ENCODE data around the gene COX5B. TPM values are rescaled to one million over a fixed set of nuclear protein-coding genes. Genes with fewer than 3 reads are reported as not detected.
A peak's percentile ranks its signal among the peaks of the same experiment; 100 is the strongest.
"Not testable (repeated sequence)": the region's sequence is repeated elsewhere in the genome, so short reads cannot be mapped to it uniquely, and the experiment has no call there.

COX5B gene
- total RNA-seq: 142 TPM in 2 replicates
- long read RNA-seq, transcript COX5B-201 (4 exons, 712 nt): major isoform, 30 of 34 reads
- long read RNA-seq, partial matches to known transcripts: 4 of 34 reads
- long read RNA-seq, other reads (novel, unspliced or antisense): 0 of 34 reads

- peak within 1 kb of the TSS; percentile 99 for H3K27ac Mint-ChIP-seq (ENCODE audit: unreplicated experiment)
- H3K27me3 Mint-ChIP-seq (ENCODE audit: low read depth): no peaks in the 10 kb centered on the region
- peaks cover 4% of the 10 kb centered on the region for H3K36me3 Mint-ChIP-seq (ENCODE audit: low read depth)
- no peaks in the 10 kb centered on the region for H3K9me3 Mint-ChIP-seq
- H3K4me1 Mint-ChIP-seq: peaks cover 18% of the 10 kb centered on the region
- no peak for TF ChIP-seq CTCF (conservative IDR thresholded peaks at IDR 0.05)
- peak within 1 kb of the TSS; percentile 94 for H3K4me3 Mint-ChIP-seq
- peak; percentile 97 for DNase-seq (ENCODE audit: low read depth, low spot score)
Measured at GRCh38 chr2:97645695-97646629, at the start of gene COX5B. COX5B (plus strand) TSS chr2:97646062; CDS start chr2:97646087, 25 bp downstream.

GRCh38 chr2:97596180-97596579 lies 49.7 kb upstream of the COX5B start:
- H3K4me1 Mint-ChIP-seq; DNase-seq (ENCODE audit: low read depth, low spot score); H3K4me3 Mint-ChIP-seq; H3K36me3 Mint-ChIP-seq (ENCODE audit: low read depth); H3K27ac Mint-ChIP-seq (ENCODE audit: unreplicated experiment); H3K9me3 Mint-ChIP-seq: not testable (repeated sequence)
- H3K27me3 Mint-ChIP-seq (ENCODE audit: low read depth): peaks cover 42% of the 10 kb centered on the region

GRCh38 chr2:97601537-97601936 lies 44.3 kb upstream of the COX5B start:
- H3K36me3 Mint-ChIP-seq (ENCODE audit: low read depth); H3K27ac Mint-ChIP-seq (ENCODE audit: unreplicated experiment); H3K9me3 Mint-ChIP-seq; H3K4me1 Mint-ChIP-seq; H3K4me3 Mint-ChIP-seq; DNase-seq (ENCODE audit: low read depth, low spot score): not testable (repeated sequence)
- H3K27me3 Mint-ChIP-seq (ENCODE audit: low read depth): peaks cover 26% of the 10 kb centered on the region

GRCh38 chr2:97605109-97605508 lies 40.8 kb upstream of the COX5B start:
- not testable (repeated sequence) for H3K36me3 Mint-ChIP-seq (ENCODE audit: low read depth); H3K27ac Mint-ChIP-seq (ENCODE audit: unreplicated experiment); H3K27me3 Mint-ChIP-seq (ENCODE audit: low read depth); H3K4me3 Mint-ChIP-seq; H3K9me3 Mint-ChIP-seq; DNase-seq (ENCODE audit: low read depth, low spot score); H3K4me1 Mint-ChIP-seq

GRCh38 chr2:97605524-97606339 lies 40.1 kb upstream of the COX5B start:
- H3K4me1 Mint-ChIP-seq; H3K27me3 Mint-ChIP-seq (ENCODE audit: low read depth); DNase-seq (ENCODE audit: low read depth, low spot score); H3K4me3 Mint-ChIP-seq; H3K27ac Mint-ChIP-seq (ENCODE audit: unreplicated experiment); H3K9me3 Mint-ChIP-seq; H3K36me3 Mint-ChIP-seq (ENCODE audit: low read depth): not testable (repeated sequence)

- H3K27me3 Mint-ChIP-seq (ENCODE audit: low read depth); DNase-seq (ENCODE audit: low read depth, low spot score); H3K4me1 Mint-ChIP-seq; H3K27ac Mint-ChIP-seq (ENCODE audit: unreplicated experiment); H3K4me3 Mint-ChIP-seq; H3K9me3 Mint-ChIP-seq; H3K36me3 Mint-ChIP-seq (ENCODE audit: low read depth): not testable (repeated sequence)
Measured at GRCh38 chr2:97608745-97609144, 37.1 kb upstream of the COX5B start.

GRCh38 chr2:97611895-97612294 lies 34.0 kb upstream of the COX5B start:
- not testable (repeated sequence) for DNase-seq (ENCODE audit: low read depth, low spot score); H3K4me3 Mint-ChIP-seq; H3K4me1 Mint-ChIP-seq; H3K27me3 Mint-ChIP-seq (ENCODE audit: low read depth); H3K9me3 Mint-ChIP-seq; H3K27ac Mint-ChIP-seq (ENCODE audit: unreplicated experiment); H3K36me3 Mint-ChIP-seq (ENCODE audit: low read depth)

GRCh38 chr2:97615746-97616145 lies 30.1 kb upstream of the COX5B start:
- H3K4me3 Mint-ChIP-seq; DNase-seq (ENCODE audit: low read depth, low spot score); H3K36me3 Mint-ChIP-seq (ENCODE audit: low read depth); H3K27ac Mint-ChIP-seq (ENCODE audit: unreplicated experiment); H3K27me3 Mint-ChIP-seq (ENCODE audit: low read depth); H3K9me3 Mint-ChIP-seq: not testable (repeated sequence)
- H3K4me1 Mint-ChIP-seq: peaks cover 10% of the 10 kb centered on the region

Data from neural crest cell (in vitro differentiated cells).